CD4-positive, alpha-beta T cell treated with Interleukin-4 for 4 hours (primary cell): ENCODE results near the gene TBX1.
"Not testable (repeated sequence)": the region's sequence is repeated elsewhere in the genome, so short reads cannot be mapped to it uniquely, and the experiment has no call there.

ENCODE experiments used
- DNase-seq: peaks from one replicate; pipeline ENCODE4 v3.0.0-alpha.2; 2020

Gene TBX1

GRCh38 chr22:19723983-19724827 is 36.4 kb upstream of the TBX1 start:
- no peak for DNase-seq

DNA sequence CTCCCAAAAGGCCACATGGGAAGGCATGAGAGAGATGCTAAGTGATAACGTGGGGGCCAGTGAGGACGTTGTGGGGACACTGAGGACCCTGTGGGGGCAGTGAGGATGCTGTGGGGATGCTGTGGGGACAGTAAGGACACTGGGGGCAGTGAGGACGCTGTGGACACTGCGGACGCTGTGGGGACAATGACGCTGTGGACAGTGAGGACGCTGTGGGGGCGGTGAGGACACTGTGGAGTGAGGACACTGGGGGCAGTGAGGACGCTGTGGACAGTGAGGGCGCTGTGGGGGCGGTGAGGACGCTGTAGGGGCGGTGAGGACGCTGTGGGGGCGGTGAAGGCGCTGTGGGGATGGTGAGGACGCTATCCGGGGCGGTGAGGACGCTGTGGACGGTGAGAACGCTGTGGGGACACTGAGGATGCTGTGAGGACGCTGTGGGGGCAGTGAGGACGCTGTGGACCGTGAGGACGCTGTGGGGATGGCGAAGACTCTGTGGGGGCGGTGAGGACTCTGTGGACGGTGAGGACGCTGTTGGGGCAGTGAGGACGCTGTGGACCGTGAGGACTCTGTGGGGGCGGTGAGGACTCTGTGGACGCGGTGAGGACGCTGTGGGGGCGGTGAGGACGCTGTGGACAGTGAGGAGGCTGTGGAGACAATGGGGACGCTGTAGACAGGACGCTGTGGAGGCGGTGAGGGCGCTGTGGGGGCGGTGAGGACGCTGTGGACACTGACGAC is 35.5 kb upstream of the TBX1 start:
- DNase-seq, result no peak

- DNase-seq, result not testable (repeated sequence)
These were observed 34.4 kb upstream of the TBX1 start for GRCh38 chr22:19726064-19726788.

GRCh38 chr22:19727310-19728150 is 33.0 kb upstream of the TBX1 start:
- DNase-seq, result no peak

DNA sequence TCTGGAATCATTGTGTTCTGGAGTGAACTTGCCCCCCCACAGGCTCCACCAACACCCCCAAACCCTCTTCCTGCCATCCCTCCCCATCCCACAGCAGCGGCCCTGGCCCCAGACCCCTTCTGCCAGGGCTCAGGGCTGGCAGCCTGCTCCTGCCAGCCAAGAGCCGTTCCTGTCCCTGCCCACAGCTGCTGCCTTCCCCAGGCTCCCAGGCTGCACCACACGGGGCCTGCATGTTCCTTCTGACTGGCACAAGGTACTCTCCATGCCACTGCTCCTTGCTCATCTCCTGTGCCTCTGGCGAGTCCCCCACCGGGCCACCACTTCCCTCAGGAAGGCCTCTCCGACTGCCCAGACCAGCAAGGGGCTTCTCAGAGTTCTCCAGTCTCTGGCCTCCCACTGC is 32.3 kb upstream of the TBX1 start:
- no peak for DNase-seq

DNA sequence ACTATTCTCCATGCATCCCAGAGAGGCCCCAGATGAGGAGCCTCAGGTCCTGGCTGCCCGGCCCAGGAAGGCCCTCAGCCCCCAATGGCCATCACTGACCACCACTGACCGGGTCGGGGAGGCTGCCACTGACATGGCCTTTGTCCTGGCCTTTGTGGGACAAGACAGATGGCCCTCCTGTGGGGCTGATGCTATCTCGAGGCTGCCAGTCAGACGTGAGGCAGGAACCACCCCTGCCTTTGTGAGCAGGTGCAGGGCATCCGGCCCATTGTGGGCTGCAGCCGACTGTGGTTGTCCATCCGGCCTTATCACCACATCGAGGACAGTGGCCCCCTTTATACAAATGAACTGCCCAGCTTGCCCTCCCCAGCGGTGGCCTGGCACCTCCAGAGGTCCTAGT is 31.7 kb upstream of the TBX1 start:
- no peak for DNase-seq

GRCh38 chr22:19729507-19729906 is 31.1 kb upstream of the TBX1 start:
- no peak for DNase-seq

DNA sequence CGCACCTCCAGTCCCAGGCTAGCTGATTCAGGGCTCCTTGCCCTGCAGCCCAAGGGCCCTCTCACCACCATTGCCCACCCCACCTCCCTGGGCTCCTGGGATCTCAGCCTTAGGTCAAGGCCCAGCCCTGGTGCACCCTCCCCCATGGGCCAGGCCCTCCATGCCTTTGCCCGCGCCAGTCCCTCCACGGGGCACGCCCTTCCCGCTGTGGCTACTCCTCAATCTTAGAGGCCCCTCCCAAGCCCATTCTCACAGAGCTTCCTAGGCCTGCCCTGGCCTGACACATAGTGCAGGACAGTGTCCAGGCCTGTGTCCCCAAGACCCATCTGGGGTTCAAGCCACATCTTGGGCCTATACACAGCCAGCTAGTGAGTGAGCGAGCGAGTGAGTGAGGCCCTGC is 30.4 kb upstream of the TBX1 start:
- DNase-seq, result no peak

DNA sequence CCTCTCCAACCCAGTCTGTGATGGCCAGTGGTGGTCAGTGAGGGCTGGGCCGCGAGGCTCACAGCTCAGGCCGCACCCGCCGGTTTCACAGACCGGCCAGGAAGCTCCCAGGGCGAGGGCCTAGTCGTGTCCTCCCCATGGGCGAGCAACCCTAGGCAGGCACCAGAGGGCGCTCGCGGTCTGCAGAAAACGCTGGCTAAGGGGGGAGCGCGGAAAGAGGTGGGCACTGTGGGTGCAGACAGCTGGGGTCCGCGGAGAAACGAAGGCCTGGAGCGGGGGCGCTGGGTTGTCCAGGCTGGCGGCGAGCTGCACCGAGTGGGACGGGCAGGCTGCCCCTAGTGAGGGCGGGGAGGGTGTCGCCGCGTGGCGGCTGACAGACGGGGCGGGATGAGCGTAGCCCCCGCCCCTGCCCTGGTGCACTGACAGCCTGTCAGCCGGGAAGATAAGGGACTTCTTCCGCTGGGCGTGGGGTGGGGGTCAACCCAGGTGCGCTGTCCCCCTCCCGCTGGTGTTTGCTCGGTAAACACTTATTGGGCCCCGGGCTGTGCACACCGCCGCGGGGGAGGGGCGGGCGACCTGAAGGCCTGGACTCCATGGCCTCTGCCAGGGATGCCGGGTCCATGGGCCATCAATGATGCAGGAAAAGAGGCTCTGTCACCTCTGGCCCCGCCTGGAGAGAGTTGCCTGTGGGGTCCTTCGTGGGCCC is 29.8 kb upstream of the TBX1 start:
- DNase-seq, result peak; percentile 71

GRCh38 chr22:19731361-19732135 is 29.0 kb upstream of the TBX1 start:
- no peak for DNase-seq

- no peak for DNase-seq
These were observed 28.0 kb upstream of the TBX1 start for GRCh38 chr22:19732403-19733113.

GRCh38 chr22:19733755-19734154 is 26.8 kb upstream of the TBX1 start:
- no peak for DNase-seq

GRCh38 chr22:19734163-19734562 is 26.4 kb upstream of the TBX1 start:
- DNase-seq, result no peak

GRCh38 chr22:19734837-19735382 is 25.7 kb upstream of the TBX1 start:
- no peak for DNase-seq

GRCh38 chr22:19735665-19736510 is 24.7 kb upstream of the TBX1 start:
- DNase-seq, result no peak

- DNase-seq, result no peak
These were observed 22.5 kb upstream of the TBX1 start for GRCh38 chr22:19737846-19738663.

DNA sequence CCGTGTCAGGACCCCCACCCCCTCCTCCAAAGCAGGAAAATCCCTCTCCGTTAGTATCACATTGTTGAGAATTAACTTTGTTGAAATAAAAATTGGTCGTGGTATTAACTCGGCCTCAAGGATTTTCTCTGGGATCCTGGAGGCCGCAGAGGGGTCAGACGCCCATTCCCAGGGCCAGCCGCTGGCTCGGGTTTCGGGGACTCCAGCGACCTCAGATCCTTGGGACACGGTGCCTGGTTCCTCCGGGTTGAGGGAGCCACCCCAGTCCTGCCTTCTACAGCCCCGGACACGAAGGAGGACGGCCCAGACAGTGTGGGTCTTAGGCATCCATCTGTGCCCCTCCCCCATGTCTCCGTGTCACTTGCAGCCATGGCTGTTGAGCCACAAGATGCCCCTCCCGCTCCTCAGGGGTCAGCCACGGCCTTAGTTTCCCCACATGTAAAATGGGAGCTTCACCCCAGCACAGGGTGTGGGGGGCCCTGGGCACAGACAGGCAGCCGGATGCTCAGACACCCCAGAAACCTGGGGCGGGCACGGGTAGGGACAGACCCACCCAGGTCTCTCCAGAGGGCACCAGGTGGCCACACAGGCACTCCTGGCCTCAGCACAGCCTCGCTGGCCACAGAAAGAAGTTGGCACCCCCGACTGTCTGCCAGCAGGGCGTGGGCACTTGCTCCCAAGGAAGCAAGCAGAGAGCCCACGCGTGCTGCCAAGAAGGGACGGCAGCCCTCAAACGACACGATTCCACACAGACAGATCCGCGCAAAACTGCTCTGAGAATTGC is 21.7 kb upstream of the TBX1 start:
- no peak for DNase-seq
